HG03439 (cell line): Measurements from ENCODE around the gene EDC4.

Experiments used
- ATAC-seq: cut with Tn5 transposase; IDR thresholded peaks from one replicate; pipeline ENCODE4 v1.9.1; 2021; ENCODE audit warnings: mild to moderate bottlenecking, moderate library complexity; ENCODE audit not compliant: unreplicated experiment

EDC4 gene

DNA sequence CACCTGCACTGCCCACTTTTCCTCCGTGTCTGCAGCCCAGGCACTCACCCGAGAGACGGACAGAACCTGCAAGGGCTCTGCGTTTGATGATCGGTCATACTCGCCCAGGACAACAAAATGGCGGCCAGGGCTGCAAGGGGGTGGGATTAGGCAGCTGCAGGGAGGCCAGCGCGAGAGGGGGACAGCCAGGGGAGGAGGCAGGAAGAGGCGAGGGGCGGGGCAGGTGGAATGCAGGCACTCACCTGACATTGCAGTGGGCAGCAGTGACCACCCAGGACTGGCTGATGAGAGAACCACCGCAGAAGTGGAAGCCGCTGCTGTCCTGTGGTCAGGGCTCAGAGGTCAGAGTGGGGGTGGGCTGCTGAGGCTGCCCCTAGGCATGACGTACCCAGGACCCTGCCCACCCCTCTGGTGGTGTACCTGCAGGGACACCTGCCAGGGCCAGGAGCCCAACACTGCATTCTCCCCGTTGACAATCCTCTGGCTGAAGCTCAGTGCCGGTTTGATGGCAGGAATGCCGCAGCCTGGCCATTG, 57.9 kb downstream of the EDC4 start:
- no peak for ATAC-seq
